Ascending aorta (tissue), 2 donors: ENCODE results near the gene MIA2. TPM values are rescaled to one million over a fixed set of nuclear protein-coding genes. Genes with fewer than 3 reads are reported as not detected.

Experiments
- DNase-seq, 2 donors: peaks; one replicate each; pipeline ENCODE4 v3.0.0-alpha.2; 2019; ENCODE audit warnings: low spot score in 2 of 2
- H3K27ac ChIP-seq, 2 donors: fragments of 200-600 bp; sonication (generic); one replicate each; pipeline ENCODE4 v1.5.1; 2016 to 2017; ENCODE audit warnings: mild to moderate bottlenecking in 1 of 2
- H3K27me3 ChIP-seq: fragments of 200-600 bp; sonication (generic); one replicate; pipeline ENCODE4 v1.5.1; 2017
- H3K36me3 ChIP-seq, 2 donors: fragments of 200-600 bp; sonication (generic); one replicate each; pipeline ENCODE4 v1.5.1; 2016
- H3K4me1 ChIP-seq, 2 donors: fragments of 200-600 bp; sonication (generic); one replicate each; pipeline ENCODE4 v1.5.1; 2016 to 2017; ENCODE audit warnings: mild to moderate bottlenecking in 1 of 2
- H3K4me3 ChIP-seq, 2 donors: fragments of 200-600 bp; sonication (generic); one replicate each; pipeline ENCODE4 v1.5.1; 2016 to 2017; ENCODE audit warnings: mild to moderate bottlenecking in 1 of 2
- H3K9me3 ChIP-seq, 2 donors: fragments of 200-600 bp; sonication (generic); one replicate each; pipeline ENCODE4 v1.5.1; 2016
- intact Hi-C: fragments of 100-400 bp; cut with DNase I; formaldehyde crosslinking; loops from one replicate; pipeline ENCODE4 v1.15.1; 2023
- total RNA-seq: library from RNA; depleted of rRNA; stranded (reverse); fragments of >200 nt; gene quantifications from one replicate; pipeline ENCODE4 v1.1.0, GENCODE V29; 2016
- TF ChIP-seq, protein P1 (sequence below), 3 experiments: fragments of 200-600 bp in 2 of 3; fragments of 450-650 bp in 1 of 3; sonication (generic) in 2 of 3; IDR thresholded peaks; one replicate each; pipeline ENCODE4 v1.5.1; 2016 to 2019; ENCODE audit warnings: antibody characterized with exemption in 3 of 3, mild to moderate bottlenecking in 1 of 3, moderate library complexity in 1 of 3

MIA2 gene
- total RNA-seq, 1 donor from 2014 or later: 14.4 TPM

GRCh38 chr14:39393289-39393688 is 159.6 kb downstream of the MIA2 start:
- no peaks in the 10 kb centered on the region for H3K27me3 ChIP-seq
- no peak overlapping the region for H3K27ac ChIP-seq
- H3K4me3 ChIP-seq: no peak overlapping the region
- H3K9me3 ChIP-seq: no peaks in the 10 kb centered on the region
- DNase-seq: no peak
- intact Hi-C loops: no loop called here
- TF ChIP-seq, protein P1, sequence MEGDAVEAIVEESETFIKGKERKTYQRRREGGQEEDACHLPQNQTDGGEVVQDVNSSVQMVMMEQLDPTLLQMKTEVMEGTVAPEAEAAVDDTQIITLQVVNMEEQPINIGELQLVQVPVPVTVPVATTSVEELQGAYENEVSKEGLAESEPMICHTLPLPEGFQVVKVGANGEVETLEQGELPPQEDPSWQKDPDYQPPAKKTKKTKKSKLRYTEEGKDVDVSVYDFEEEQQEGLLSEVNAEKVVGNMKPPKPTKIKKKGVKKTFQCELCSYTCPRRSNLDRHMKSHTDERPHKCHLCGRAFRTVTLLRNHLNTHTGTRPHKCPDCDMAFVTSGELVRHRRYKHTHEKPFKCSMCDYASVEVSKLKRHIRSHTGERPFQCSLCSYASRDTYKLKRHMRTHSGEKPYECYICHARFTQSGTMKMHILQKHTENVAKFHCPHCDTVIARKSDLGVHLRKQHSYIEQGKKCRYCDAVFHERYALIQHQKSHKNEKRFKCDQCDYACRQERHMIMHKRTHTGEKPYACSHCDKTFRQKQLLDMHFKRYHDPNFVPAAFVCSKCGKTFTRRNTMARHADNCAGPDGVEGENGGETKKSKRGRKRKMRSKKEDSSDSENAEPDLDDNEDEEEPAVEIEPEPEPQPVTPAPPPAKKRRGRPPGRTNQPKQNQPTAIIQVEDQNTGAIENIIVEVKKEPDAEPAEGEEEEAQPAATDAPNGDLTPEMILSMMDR (IDR thresholded peaks at IDR 0.05): no peak
- H3K4me1 ChIP-seq: no peaks in the 10 kb centered on the region
- H3K36me3 ChIP-seq: peaks cover 9 to 18% of the 10 kb centered on the region in 2 donors

- H3K27ac ChIP-seq: no peak overlapping the region
- intact Hi-C loops: no loop called here
- TF ChIP-seq, protein P1 (IDR thresholded peaks at IDR 0.05): no peak
- H3K4me1 ChIP-seq: no peaks in the 10 kb centered on the region
- DNase-seq: no peak
- H3K27me3 ChIP-seq: no peaks in the 10 kb centered on the region
- H3K9me3 ChIP-seq: no peaks in the 10 kb centered on the region
- H3K36me3 ChIP-seq: peaks cover 19 to 35% of the 10 kb centered on the region in 2 donors
- H3K4me3 ChIP-seq: no peak overlapping the region
Observed at GRCh38 chr14:39395555-39396254, 162.0 kb downstream of the MIA2 start.

- TF ChIP-seq, protein P1 (IDR thresholded peaks at IDR 0.05): no peak
- DNase-seq: no peak
- Histone ChIP-seq H3K4me3 (no peak overlapping the region), H3K27ac (no peak overlapping the region), H3K36me3 (peaks cover 19 to 39% of the 10 kb centered on the region in 2 donors), H3K27me3 (no peaks in the 10 kb centered on the region), H3K9me3 (no peaks in the 10 kb centered on the region), H3K4me1 (no peaks in the 10 kb centered on the region)
- intact Hi-C loops: no loop called here
Observed at GRCh38 chr14:39396448-39396847, 162.7 kb downstream of the MIA2 start.

DNA sequence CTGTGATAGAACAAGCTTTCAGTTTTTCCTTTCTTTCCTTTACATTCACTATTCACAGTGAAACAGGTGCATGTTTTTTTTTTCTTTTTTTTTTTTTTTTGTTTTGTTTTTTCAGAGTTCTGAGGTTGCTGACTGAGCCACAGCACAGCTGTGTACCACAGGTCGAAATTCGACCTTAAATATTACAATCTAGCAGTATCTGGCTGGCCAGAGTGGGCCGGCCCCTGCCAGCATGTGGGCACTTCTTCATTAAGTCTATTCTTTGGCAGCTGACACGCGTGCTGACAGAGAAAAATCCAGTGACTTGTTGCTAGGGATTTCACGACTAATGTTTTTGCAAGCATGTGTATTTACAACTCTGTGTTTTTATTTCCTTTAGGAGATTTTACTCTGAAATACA is 164.7 kb downstream of the MIA2 start:
- intact Hi-C loops: no loop called here
- H3K36me3 ChIP-seq: peaks cover 19 to 37% of the 10 kb centered on the region in 2 donors
- TF ChIP-seq, protein P1 (IDR thresholded peaks at IDR 0.05): no peak

DNA sequence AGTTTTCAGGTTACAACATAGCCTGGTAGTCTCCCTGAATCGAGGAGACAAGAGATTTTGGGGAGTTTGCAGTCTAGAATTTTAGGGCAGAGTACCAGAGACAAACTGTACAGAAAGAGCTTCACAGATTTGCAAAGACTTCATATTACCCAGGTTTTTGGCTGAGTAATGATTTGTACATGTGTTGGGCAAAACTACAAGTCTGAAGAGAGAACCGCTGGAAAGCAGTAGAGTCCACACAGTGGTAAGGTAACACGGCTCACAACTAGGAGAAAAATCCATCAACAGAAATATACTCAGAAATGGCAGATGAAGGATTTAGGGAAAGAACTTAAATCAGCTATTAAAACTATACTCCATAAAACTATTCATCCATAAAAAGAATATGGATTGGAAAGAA is 172.8 kb downstream of the MIA2 start:
- no peak for DNase-seq
- Histone ChIP-seq H3K27me3 (no peaks in the 10 kb centered on the region), H3K9me3 (peaks cover 0 to 4% of the 10 kb centered on the region in 2 donors), H3K27ac (no peak overlapping the region), H3K4me3 (no peak overlapping the region), H3K36me3 (peaks cover 0 to under 1% of the 10 kb centered on the region in 2 donors), H3K4me1 (no peaks in the 10 kb centered on the region)
- intact Hi-C loops: no loop called here
- TF ChIP-seq, protein P1 (IDR thresholded peaks at IDR 0.05): no peak

More for the DNA sequence above, 164.7 kb downstream of the MIA2 start:
- DNase-seq: no peak
- no peak overlapping the region for H3K4me3 ChIP-seq
- H3K27ac ChIP-seq: no peak overlapping the region
- no peaks in the 10 kb centered on the region for H3K9me3 ChIP-seq
- H3K27me3 ChIP-seq: no peaks in the 10 kb centered on the region
- H3K4me1 ChIP-seq: no peaks in the 10 kb centered on the region
